Heart left ventricle (tissue), 13 donors: Measurements from ENCODE around the gene CCNC.

Experiments used
- CTCF ChIP-seq, 12 donors: fragments of 200-600 bp; sonication (generic) in 4 of 12; IDR thresholded peaks; one replicate each; pipeline versions ENCODE4 v1.5.0 to v1.8.0; 2018 to 2022; ENCODE audit warnings: antibody characterized with exemption in 12 of 12, mild to moderate bottlenecking in 5 of 12
- POLR2A ChIP-seq, 2 donors: fragments of 450-650 bp; IDR thresholded peaks; one replicate each; pipeline ENCODE4 v1.6.1; 2017; ENCODE audit warnings: antibody characterized with exemption in 2 of 2, mild to moderate bottlenecking in 2 of 2, moderate library complexity in 2 of 2
- donor health status: ischemic (EF 13 %, LVEDD 7.1; RV severe dilation, severe dysfunction).
- donor health status: DM: no; HTN: yes; CAD: no.
- donor health status: DM: no; HTN: no; CAD: no.
- donor health status: ischemic (EF 25% LVEDD 6.9; RV normal size, moderate dysfunction).
- donor health status: ischemic (EF 25% LVEDD 5.7; RV mildly dilated, moderate dysfunction).
- donor health status: ischemic (EF 35%, LVEDD 5.7; RV mildly dilated, moderate dysfunction).
- donor health status: nonischemic (EF 11% LVEDD 7.7; RV severe dilation, severe dysfunction).
- donor health status: DM: yes; HTN: yes; CAD: no.
- donor health status: PGD.
- donor health status: ischemic (EF 29% LVEDD 5.4; RV normal size, mild dysfunction).
- donor health status: nonischemic (EF 23%, LVEDD 6.1; RV moderate dilation, normal function).

DNA sequence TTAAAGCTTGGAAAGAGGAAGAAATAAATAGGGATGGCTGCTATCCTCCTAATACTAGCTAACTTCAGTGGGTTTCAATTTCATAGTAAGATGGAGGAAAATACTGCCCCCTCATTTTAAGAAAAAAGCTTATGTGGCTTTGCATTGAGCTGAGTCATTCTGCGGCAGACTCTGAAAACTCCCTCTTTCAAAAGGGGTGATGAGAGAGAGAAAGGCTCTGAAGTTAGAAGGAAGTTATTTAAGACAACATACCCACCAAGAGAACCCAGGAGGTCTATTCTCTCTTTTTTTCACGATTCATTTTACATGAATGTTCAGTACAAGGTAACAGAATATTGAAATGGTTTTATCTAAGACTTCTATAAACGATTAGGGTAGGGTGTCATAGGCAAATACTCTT lies 42.7 kb upstream of the CCNC start:
- no peak for TF ChIP-seq CTCF (IDR thresholded peaks at IDR 0.05)
- no peak for TF ChIP-seq POLR2A (IDR thresholded peaks at IDR 0.05)
